ENCODE data around the gene TBC1D22A.

GRCh38 chr22:47057916-47058585 is 295.6 kb downstream of the TBC1D22A start:
- TF ChIP-seq OSR1 (CRISPR knock-in tag; IDR thresholded peaks at IDR 0.05) (no peak), SNAI2 (CRISPR knock-in tag; IDR thresholded peaks at IDR 0.05) (no peak), CSDC2 (CRISPR knock-in tag; IDR thresholded peaks at IDR 0.05) (no peak), ZFP3 (CRISPR knock-in tag; IDR thresholded peaks at IDR 0.05) (no peak), PATZ1 (CRISPR knock-in tag; IDR thresholded peaks at IDR 0.05; ENCODE audit: borderline replicate concordance) (no peak), TSHZ2 (CRISPR knock-in tag; IDR thresholded peaks at IDR 0.05) (no peak), POU6F1 (CRISPR knock-in tag; IDR thresholded peaks at IDR 0.05; ENCODE audit: borderline replicate concordance, low read depth) (no peak), BACH2 (CRISPR knock-in tag; IDR thresholded peaks at IDR 0.05; ENCODE audit: borderline replicate concordance) (no peak), RARB (CRISPR knock-in tag; IDR thresholded peaks at IDR 0.05) (no peak), CSRNP3 (CRISPR knock-in tag; IDR thresholded peaks at IDR 0.05) (no peak), GLIS3 (CRISPR knock-in tag; IDR thresholded peaks at IDR 0.05) (no peak), CREB5 (CRISPR knock-in tag; IDR thresholded peaks at IDR 0.05; ENCODE audit: low read depth) (no peak)
